GM12878 (cell line): ENCODE results near the gene OR8H1. TPM values are rescaled to one million over a fixed set of nuclear protein-coding genes. Genes with fewer than 3 reads are reported as not detected.

ENCODE experiments used
- CHD2 ChIP-seq: IDR thresholded peaks from 2 replicates; pipeline ENCODE4 v1.6.1; 2011; ENCODE audit warnings: low read depth, low read length, improper control_type of control experiment, borderline replicate concordance
- CREM ChIP-seq: IDR thresholded peaks from 2 replicates; pipeline ENCODE4 v1.6.1; 2014; ENCODE audit warnings: antibody characterized with exemption, low read depth
- EED ChIP-seq: sonication (generic); IDR thresholded peaks from 2 replicates; pipeline ENCODE4 v1.6.1; 2016; ENCODE audit warnings: antibody characterized with exemption, low read depth
- FOXK2 ChIP-seq: fragments of 450-650 bp; IDR thresholded peaks from 2 replicates; pipeline ENCODE4 v1.6.1; 2017; ENCODE audit warnings: mild to moderate bottlenecking, moderate library complexity
- NFXL1 ChIP-seq: fragments of 450-650 bp; IDR thresholded peaks from 2 replicates; pipeline ENCODE4 v1.6.1; 2017; ENCODE audit warnings: antibody characterized with exemption, mild to moderate bottlenecking, borderline replicate concordance
- RB1 ChIP-seq: fragments of 450-650 bp; formaldehyde crosslinking; IDR thresholded peaks from 2 replicates; pipeline ENCODE4 v1.6.1; 2017; ENCODE audit warnings: mild to moderate bottlenecking, borderline replicate concordance
- SREBF1 ChIP-seq: IDR thresholded peaks from 2 replicates; pipeline ENCODE4 v1.6.1; 2012; ENCODE audit warnings: mild to moderate bottlenecking, low read length
- TAF1 ChIP-seq: IDR thresholded peaks from 2 replicates; pipeline ENCODE4 v1.6.1; 2011; ENCODE audit warnings: mild to moderate bottlenecking, low read depth, low read length, borderline replicate concordance
- polyA plus RNA-seq, 11 experiments: library from polyadenylated mRNA; depleted of rRNA in 4 of 11; unstranded in 6 of 11; stranded (reverse) in 5 of 11; fragments of >200 nt; fragmentation: Nextera tagmentation in 4 of 11; fragmentation: Illumina TruSeq in 1 of 11; extraction: Ambion mirVana in 4 of 11; extraction: Trizol in 1 of 11; gene quantifications; 1 replicate in 1 of 11; 2 replicates in 10 of 11; pipeline versions ENCODE4 v1.2.1 to v1.2.3, GENCODE V29; 2011 to 2016; ENCODE audit warnings: inconsistent platforms in 2 of 11, missing spikeins in 2 of 11, low read depth in 1 of 11
- total RNA-seq, 4 experiments: library from RNA; depleted of rRNA in 3 of 4; stranded (reverse); fragments of >200 nt in 3 of 4; fragmentation: Illumina TruSeq in 1 of 4; extraction: Trizol in 1 of 4; gene quantifications; 2 replicates each; pipeline versions ENCODE4 v1.2.1 to v1.2.3, GENCODE V29; 2013 to 2021
- TF ChIP-seq, protein P1 (sequence below): IDR thresholded peaks from 2 replicates; pipeline ENCODE4 v1.6.1; 2011; ENCODE audit warnings: borderline replicate concordance, low read depth, mild to moderate bottlenecking, moderate library complexity, mixed read lengths, low read length; ENCODE audit not compliant: insufficient read depth; ENCODE audit errors: extremely low read length
- TF ChIP-seq, protein P2 (sequence below): fragments of 450-650 bp; formaldehyde crosslinking; IDR thresholded peaks from 2 replicates; pipeline ENCODE4 v1.4.0; 2020; ENCODE audit warnings: mild to moderate bottlenecking, moderate library complexity
- TF ChIP-seq, protein P3 (sequence below): fragments of 150-350 bp; IDR thresholded peaks from 2 replicates; pipeline ENCODE4 v1.6.1; 2016; ENCODE audit warnings: low read depth, low read length
- TF ChIP-seq, protein P4 (sequence below): IDR thresholded peaks from 2 replicates; pipeline ENCODE4 v1.6.1; 2011; ENCODE audit warnings: low read depth, low read length, improper control_type of control experiment, borderline replicate concordance

The OR8H1 gene
- total and polyA plus RNA-seq, 10 of the 15 experiments (the other 5 are each of a cell fraction or from before 2014, with no cell fraction given) = not detected

DNA sequence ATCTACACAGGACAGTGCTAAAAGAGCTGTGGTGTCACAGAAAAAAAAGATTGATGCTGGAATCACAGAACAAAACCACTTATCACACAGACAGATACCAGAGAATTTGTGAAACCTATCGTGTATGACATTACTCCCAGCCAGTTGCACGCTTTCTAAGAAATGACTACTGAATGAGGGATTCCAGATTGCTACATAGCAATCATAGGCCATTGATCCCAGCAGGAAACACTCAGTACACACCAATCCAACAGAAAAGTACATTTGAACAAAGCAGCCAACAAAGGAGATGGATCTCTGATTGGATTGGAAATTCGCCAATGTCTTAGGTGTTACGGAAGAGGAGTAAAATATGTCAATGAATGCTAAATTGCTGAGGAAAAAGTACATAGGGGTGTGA is 4.8 kb upstream of the OR8H1 start (continued):
- TF ChIP-seq, protein P1, sequence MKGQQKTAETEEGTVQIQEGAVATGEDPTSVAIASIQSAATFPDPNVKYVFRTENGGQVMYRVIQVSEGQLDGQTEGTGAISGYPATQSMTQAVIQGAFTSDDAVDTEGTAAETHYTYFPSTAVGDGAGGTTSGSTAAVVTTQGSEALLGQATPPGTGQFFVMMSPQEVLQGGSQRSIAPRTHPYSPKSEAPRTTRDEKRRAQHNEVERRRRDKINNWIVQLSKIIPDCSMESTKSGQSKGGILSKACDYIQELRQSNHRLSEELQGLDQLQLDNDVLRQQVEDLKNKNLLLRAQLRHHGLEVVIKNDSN = no peak
- TF ChIP-seq TAF1 = no peak
- TF ChIP-seq RB1 = no peak
- TF ChIP-seq FOXK2 = no peak
- TF ChIP-seq CREM = no peak
- TF ChIP-seq, protein P2, sequence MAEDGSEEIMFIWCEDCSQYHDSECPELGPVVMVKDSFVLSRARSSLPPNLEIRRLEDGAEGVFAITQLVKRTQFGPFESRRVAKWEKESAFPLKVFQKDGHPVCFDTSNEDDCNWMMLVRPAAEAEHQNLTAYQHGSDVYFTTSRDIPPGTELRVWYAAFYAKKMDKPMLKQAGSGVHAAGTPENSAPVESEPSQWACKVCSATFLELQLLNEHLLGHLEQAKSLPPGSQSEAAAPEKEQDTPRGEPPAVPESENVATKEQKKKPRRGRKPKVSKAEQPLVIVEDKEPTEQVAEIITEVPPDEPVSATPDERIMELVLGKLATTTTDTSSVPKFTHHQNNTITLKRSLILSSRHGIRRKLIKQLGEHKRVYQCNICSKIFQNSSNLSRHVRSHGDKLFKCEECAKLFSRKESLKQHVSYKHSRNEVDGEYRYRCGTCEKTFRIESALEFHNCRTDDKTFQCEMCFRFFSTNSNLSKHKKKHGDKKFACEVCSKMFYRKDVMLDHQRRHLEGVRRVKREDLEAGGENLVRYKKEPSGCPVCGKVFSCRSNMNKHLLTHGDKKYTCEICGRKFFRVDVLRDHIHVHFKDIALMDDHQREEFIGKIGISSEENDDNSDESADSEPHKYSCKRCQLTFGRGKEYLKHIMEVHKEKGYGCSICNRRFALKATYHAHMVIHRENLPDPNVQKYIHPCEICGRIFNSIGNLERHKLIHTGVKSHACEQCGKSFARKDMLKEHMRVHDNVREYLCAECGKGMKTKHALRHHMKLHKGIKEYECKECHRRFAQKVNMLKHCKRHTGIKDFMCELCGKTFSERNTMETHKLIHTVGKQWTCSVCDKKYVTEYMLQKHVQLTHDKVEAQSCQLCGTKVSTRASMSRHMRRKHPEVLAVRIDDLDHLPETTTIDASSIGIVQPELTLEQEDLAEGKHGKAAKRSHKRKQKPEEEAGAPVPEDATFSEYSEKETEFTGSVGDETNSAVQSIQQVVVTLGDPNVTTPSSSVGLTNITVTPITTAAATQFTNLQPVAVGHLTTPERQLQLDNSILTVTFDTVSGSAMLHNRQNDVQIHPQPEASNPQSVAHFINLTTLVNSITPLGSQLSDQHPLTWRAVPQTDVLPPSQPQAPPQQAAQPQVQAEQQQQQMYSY (CRISPR knock-in tag) = no peak
- TF ChIP-seq, protein P3, sequence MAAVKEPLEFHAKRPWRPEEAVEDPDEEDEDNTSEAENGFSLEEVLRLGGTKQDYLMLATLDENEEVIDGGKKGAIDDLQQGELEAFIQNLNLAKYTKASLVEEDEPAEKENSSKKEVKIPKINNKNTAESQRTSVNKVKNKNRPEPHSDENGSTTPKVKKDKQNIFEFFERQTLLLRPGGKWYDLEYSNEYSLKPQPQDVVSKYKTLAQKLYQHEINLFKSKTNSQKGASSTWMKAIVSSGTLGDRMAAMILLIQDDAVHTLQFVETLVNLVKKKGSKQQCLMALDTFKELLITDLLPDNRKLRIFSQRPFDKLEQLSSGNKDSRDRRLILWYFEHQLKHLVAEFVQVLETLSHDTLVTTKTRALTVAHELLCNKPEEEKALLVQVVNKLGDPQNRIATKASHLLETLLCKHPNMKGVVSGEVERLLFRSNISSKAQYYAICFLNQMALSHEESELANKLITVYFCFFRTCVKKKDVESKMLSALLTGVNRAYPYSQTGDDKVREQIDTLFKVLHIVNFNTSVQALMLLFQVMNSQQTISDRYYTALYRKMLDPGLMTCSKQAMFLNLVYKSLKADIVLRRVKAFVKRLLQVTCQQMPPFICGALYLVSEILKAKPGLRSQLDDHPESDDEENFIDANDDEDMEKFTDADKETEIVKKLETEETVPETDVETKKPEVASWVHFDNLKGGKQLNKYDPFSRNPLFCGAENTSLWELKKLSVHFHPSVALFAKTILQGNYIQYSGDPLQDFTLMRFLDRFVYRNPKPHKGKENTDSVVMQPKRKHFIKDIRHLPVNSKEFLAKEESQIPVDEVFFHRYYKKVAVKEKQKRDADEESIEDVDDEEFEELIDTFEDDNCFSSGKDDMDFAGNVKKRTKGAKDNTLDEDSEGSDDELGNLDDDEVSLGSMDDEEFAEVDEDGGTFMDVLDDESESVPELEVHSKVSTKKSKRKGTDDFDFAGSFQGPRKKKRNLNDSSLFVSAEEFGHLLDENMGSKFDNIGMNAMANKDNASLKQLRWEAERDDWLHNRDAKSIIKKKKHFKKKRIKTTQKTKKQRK = no peak
- TF ChIP-seq, protein P4, sequence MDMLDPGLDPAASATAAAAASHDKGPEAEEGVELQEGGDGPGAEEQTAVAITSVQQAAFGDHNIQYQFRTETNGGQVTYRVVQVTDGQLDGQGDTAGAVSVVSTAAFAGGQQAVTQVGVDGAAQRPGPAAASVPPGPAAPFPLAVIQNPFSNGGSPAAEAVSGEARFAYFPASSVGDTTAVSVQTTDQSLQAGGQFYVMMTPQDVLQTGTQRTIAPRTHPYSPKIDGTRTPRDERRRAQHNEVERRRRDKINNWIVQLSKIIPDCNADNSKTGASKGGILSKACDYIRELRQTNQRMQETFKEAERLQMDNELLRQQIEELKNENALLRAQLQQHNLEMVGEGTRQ = no peak
- no peak for TF ChIP-seq NFXL1
- TF ChIP-seq EED = no peak
- no peak for TF ChIP-seq CHD2
- no peak for TF ChIP-seq SREBF1
- TF ChIP-seq, all 136 proteins: peak for 0
